Smooth muscle cell (in vitro differentiated cells): ENCODE data around the gene CACNA1S. TPM values are rescaled to one million over a fixed set of nuclear protein-coding genes. Genes with fewer than 3 reads are reported as not detected.

Experiments
- DNase-seq: peaks from one replicate; lab custom pipeline; 2025; ENCODE audit not compliant: unreplicated experiment; lab: John Stamatoyannopoulos, UW
- H2AFZ ChIP-seq: fragments of 200-600 bp; sonication (generic); 2 replicates; pipeline ENCODE4 v1.6.0; 2016; ENCODE audit warnings: antibody characterized with exemption, low read depth, mild to moderate bottlenecking
- H3F3A ChIP-seq: fragments of 200-600 bp; sonication (generic); 2 replicates; pipeline ENCODE4 v1.6.0; 2017; ENCODE audit warnings: antibody characterized with exemption, low read depth
- H3K27ac ChIP-seq: fragments of 200-600 bp; sonication (generic); 2 replicates; pipeline ENCODE4 v1.5.1; 2016; ENCODE audit warnings: low read depth, mild to moderate bottlenecking
- H3K27me3 ChIP-seq: fragments of 200-600 bp; sonication (generic); 2 replicates; pipeline ENCODE4 v1.6.1; 2016; ENCODE audit warnings: low read depth, mild to moderate bottlenecking
- H3K36me3 ChIP-seq: fragments of 200-600 bp; sonication (generic); 2 replicates; pipeline ENCODE4 v1.5.1; 2016; ENCODE audit warnings: low read depth
- H3K4me1 ChIP-seq: fragments of 200-600 bp; sonication (generic); 2 replicates; pipeline ENCODE4 v1.5.1; 2016; ENCODE audit warnings: low read depth
- H3K4me2 ChIP-seq: fragments of 200-600 bp; sonication (generic); 2 replicates; pipeline ENCODE4 v1.6.0; 2016; ENCODE audit warnings: mild to moderate bottlenecking
- H3K4me3 ChIP-seq: fragments of 200-600 bp; sonication (generic); 2 replicates; pipeline ENCODE4 v1.5.1; 2016; ENCODE audit warnings: mild to moderate bottlenecking
- H3K79me2 ChIP-seq: fragments of 200-600 bp; sonication (generic); 2 replicates; pipeline ENCODE4 v1.6.0; 2016; ENCODE audit warnings: low read depth, mild to moderate bottlenecking
- H3K9ac ChIP-seq: fragments of 200-600 bp; sonication (generic); 2 replicates; pipeline ENCODE4 v1.6.0; 2016; ENCODE audit warnings: low read depth
- H3K9me3 ChIP-seq: fragments of 200-600 bp; sonication (generic); replicated peaks from 2 replicates; pipeline ENCODE4 v1.5.1; 2016; ENCODE audit warnings: low read depth
- H4K20me1 ChIP-seq: fragments of 200-600 bp; sonication (generic); 2 replicates; pipeline ENCODE4 v1.6.0; 2016; ENCODE audit warnings: low read depth
- WGBS: methylation state at CpG from one replicate; pipeline ENCODE4 v1.1.7; 2016; ENCODE audit warnings: low lambda C conversion rate; 5-methylcytosine and 5-hydroxymethylcytosine counted together
- polyA plus RNA-seq: library from polyadenylated mRNA; unstranded; fragments of >200 nt; fragmentation: Nextera tagmentation; extraction: Ambion mirVana; gene quantifications from 2 replicates; pipeline ENCODE4 v1.2.1, GENCODE V29; 2016
- total RNA-seq: library from RNA; depleted of rRNA; stranded (reverse); fragments of >200 nt; gene quantifications from 2 replicates; pipeline ENCODE4 v1.2.3, GENCODE V29; 2014
- TF ChIP-seq, protein P1 (sequence below): fragments of 200-600 bp; sonication (generic); IDR thresholded peaks from 2 replicates; pipeline ENCODE4 v1.5.1; 2017; ENCODE audit warnings: borderline replicate concordance, mild to moderate bottlenecking, antibody characterized with exemption; ENCODE audit not compliant: insufficient read depth, poor library complexity, severe bottlenecking

The CACNA1S gene
- not detected in 2 replicates for total RNA-seq
- not detected in 2 replicates for polyA plus RNA-seq

DNA sequence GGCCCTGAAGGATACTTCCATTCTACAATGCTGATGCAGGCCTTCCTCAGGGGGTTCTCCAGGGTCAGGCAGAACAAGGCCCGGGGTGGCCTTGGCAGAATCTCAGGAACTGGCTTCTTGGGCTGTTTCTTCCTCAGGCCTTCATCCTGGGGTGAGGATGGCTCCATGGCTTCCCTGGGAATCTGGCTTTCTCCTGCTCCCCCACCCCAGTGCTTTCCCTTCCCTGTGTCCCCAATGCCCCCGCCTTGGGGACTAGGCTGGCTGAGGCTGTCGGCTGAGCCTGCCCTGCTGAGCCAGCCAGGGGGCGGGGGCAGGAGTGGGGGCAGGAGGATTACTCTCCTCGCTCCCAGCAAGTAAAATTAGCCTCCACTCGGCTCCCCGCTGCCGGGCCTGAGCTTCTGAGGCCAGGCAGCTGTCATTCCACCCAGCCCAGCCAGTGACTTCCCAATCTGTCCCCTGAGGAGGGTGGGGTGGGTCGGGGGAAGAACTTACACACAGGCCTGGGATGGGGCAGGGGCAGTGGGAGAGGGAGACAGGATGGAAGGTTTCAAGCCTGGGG lies at the start of gene CACNA1S:
Gene CACNA1S, minus strand, starts transcription at position 254 of the 559 bp plus-strand sequence. Its CDS starts 87 bp downstream, at position 167.
- H3K27me3 ChIP-seq = peaks cover 9% of the 10 kb centered on the region

GRCh38 chr1:201157949-201158348 lies 45.7 kb upstream of the CACNA1S start:
- Histone ChIP-seq H3K79me2 (peaks cover 12% of the 10 kb centered on the region), H2AFZ (no peak overlapping the region), H3F3A (no peaks in the 10 kb centered on the region), H3K27me3 (no peaks in the 10 kb centered on the region), H3K27ac (no peak overlapping the region), H3K4me2 (no peak overlapping the region), H3K9me3 (no peaks in the 10 kb centered on the region), H3K9ac (no peak overlapping the region), H3K36me3 (no peaks in the 10 kb centered on the region), H4K20me1 (no peaks in the 10 kb centered on the region), H3K4me3 (no peak overlapping the region), H3K4me1 (peaks cover 11% of the 10 kb centered on the region)
- WGBS = 96% methylated on average over 2 of the region's 2 CpGs
- DNase-seq = no peak
- TF ChIP-seq, protein P1, sequence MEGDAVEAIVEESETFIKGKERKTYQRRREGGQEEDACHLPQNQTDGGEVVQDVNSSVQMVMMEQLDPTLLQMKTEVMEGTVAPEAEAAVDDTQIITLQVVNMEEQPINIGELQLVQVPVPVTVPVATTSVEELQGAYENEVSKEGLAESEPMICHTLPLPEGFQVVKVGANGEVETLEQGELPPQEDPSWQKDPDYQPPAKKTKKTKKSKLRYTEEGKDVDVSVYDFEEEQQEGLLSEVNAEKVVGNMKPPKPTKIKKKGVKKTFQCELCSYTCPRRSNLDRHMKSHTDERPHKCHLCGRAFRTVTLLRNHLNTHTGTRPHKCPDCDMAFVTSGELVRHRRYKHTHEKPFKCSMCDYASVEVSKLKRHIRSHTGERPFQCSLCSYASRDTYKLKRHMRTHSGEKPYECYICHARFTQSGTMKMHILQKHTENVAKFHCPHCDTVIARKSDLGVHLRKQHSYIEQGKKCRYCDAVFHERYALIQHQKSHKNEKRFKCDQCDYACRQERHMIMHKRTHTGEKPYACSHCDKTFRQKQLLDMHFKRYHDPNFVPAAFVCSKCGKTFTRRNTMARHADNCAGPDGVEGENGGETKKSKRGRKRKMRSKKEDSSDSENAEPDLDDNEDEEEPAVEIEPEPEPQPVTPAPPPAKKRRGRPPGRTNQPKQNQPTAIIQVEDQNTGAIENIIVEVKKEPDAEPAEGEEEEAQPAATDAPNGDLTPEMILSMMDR = no peak

More for the DNA sequence above, at the start of gene CACNA1S:
- Histone ChIP-seq H3K9me3 (no peaks in the 10 kb centered on the region), H3F3A (no peaks in the 10 kb centered on the region), H3K27ac (no peak within 1 kb of the TSS), H3K9ac (no peak within 1 kb of the TSS), H3K4me3 (no peak within 1 kb of the TSS), H3K4me1 (peaks cover 5% of the 10 kb centered on the region), H3K4me2 (no peak within 1 kb of the TSS), H2AFZ (no peak within 1 kb of the TSS), H3K79me2 (no peaks in the 10 kb centered on the region), H3K36me3 (no peaks in the 10 kb centered on the region), H4K20me1 (no peaks in the 10 kb centered on the region)
- TF ChIP-seq, protein P1 = no peak
- DNase-seq = no peak
- 43% methylated on average over 4 of the region's 9 CpGs for WGBS

DNA sequence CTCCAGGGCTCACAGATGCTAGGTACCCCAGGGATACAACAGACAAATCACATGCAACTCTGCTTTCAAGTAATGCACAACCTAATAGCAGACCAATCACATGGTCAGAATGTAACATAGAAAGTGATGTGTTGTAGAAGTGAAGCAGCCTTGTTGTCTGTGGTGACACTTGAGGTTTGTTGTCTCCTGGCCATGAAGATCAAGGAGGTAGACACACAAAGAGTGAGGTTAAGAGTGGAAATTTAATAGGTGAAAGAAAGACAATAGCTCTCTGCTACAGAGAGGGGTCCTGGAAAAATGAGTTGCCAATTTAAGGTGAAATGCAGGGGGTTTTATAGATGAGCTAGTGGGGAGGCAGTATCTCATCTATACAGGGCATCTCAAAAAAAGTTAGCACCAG lies 44.6 kb upstream of the CACNA1S start:
- peaks cover 13% of the 10 kb centered on the region for H3K4me1 ChIP-seq
- no peak overlapping the region for H3K27ac ChIP-seq
- TF ChIP-seq, protein P1 = no peak
- no peak overlapping the region for H3K4me2 ChIP-seq
- H3K79me2 ChIP-seq = peaks cover 19% of the 10 kb centered on the region
- no peaks in the 10 kb centered on the region for H3K27me3 ChIP-seq
- no peaks in the 10 kb centered on the region for H4K20me1 ChIP-seq
- no peak overlapping the region for H2AFZ ChIP-seq
- H3F3A ChIP-seq = no peaks in the 10 kb centered on the region
- H3K4me3 ChIP-seq = no peak overlapping the region
- H3K9ac ChIP-seq = no peak overlapping the region
- H3K36me3 ChIP-seq = peaks cover under 1% of the 10 kb centered on the region
- no peak for DNase-seq
- H3K9me3 ChIP-seq = no peaks in the 10 kb centered on the region

GRCh38 chr1:201156346-201156745 lies 44.1 kb upstream of the CACNA1S start:
- no peak overlapping the region for H3K4me3 ChIP-seq
- H3K9ac ChIP-seq = no peak overlapping the region
- H3K9me3 ChIP-seq = no peaks in the 10 kb centered on the region
- H3K27ac ChIP-seq = no peak overlapping the region
- peaks cover 22% of the 10 kb centered on the region for H3K79me2 ChIP-seq
- TF ChIP-seq, protein P1 = no peak
- H3K4me1 ChIP-seq = peaks cover 13% of the 10 kb centered on the region
- no peaks in the 10 kb centered on the region for H4K20me1 ChIP-seq
- WGBS = 86% methylated on average over 3 of the region's 3 CpGs
- no peaks in the 10 kb centered on the region for H3K27me3 ChIP-seq
- no peak overlapping the region for H3K4me2 ChIP-seq
- no peak overlapping the region for H2AFZ ChIP-seq
- DNase-seq = no peak
- no peaks in the 10 kb centered on the region for H3F3A ChIP-seq
- H3K36me3 ChIP-seq = peaks cover 5% of the 10 kb centered on the region
